ENCODE results near the gene ZNF264.

- no peak for TF ChIP-seq CTCF (IDR thresholded peaks at IDR 0.05; ENCODE audit: low read depth, low read length)
- no peak for TF ChIP-seq POLR2A (IDR thresholded peaks at IDR 0.05; ENCODE audit: extremely low read depth, insufficient read length)
Observed at GRCh38 chr19:57165846-57166245, 25.5 kb upstream of the ZNF264 start.

Measured in NB4 (cell line).